A549 (cell line): ENCODE measurements around the gene MTG1.

Source experiments
- CTCF ChIP-seq: fragments of >200 bp; sonication (Bioruptor Twin); formaldehyde crosslinking; IDR thresholded peaks from 3 replicates; pipeline ENCODE4 v1.5.1; 2016
- JUN ChIP-seq, 2 experiments: fragments of >200 bp; sonication (Bioruptor Twin); formaldehyde crosslinking; IDR thresholded peaks; 2 replicates in 1 of 2; 3 replicates in 1 of 2; pipeline ENCODE4 v1.6.1; 2016 to 2017
- MYC ChIP-seq: IDR thresholded peaks from 2 replicates; pipeline ENCODE4 v1.6.1; 2012; ENCODE audit warnings: mild to moderate bottlenecking, inconsistent platforms, low read length, improper control_type of control experiment, borderline replicate concordance
- PBX3 ChIP-seq: IDR thresholded peaks from 2 replicates; pipeline ENCODE4 v1.6.1; 2012
- REST ChIP-seq: fragments of 200-600 bp; sonication (generic); IDR thresholded peaks from 2 replicates; pipeline ENCODE4 v1.6.1; 2016; ENCODE audit warnings: antibody characterized with exemption, mild to moderate bottlenecking, moderate library complexity
- SMC3 ChIP-seq: fragments of >200 bp; sonication (Bioruptor Twin); formaldehyde crosslinking; IDR thresholded peaks from 3 replicates; pipeline ENCODE4 v1.6.1; 2018; ENCODE audit warnings: inconsistent platforms

- TF ChIP-seq PBX3 (no peak), MYC (no peak), CTCF (no peak), SMC3 (no peak), REST (no peak), JUN (IDR thresholded peaks at IDR 0.05) (no peak)
These were observed 2.7 kb upstream of the MTG1 start for GRCh38 chr10:133391249-133391635.
